Karpas-422 (cell line): ENCODE data around the gene CTTNBP2NL. TPM values are rescaled to one million over a fixed set of nuclear protein-coding genes. Genes with fewer than 3 reads are reported as not detected.

ENCODE experiments used
- DNase-seq: peaks from one replicate; pipeline ENCODE4 v3.0.0-alpha.2; 2015
- H2AFZ ChIP-seq: fragments of 200-600 bp; sonication (generic); 2 replicates; pipeline ENCODE4 v1.6.1; 2014; ENCODE audit warnings: antibody characterized with exemption, low read length, mixed read lengths
- H3K27ac ChIP-seq: fragments of 200-600 bp; sonication (generic); 2 replicates; pipeline ENCODE4 v1.5.1; 2014; ENCODE audit warnings: mild to moderate bottlenecking, low read length, moderate library complexity
- H3K27me3 ChIP-seq: fragments of 200-600 bp; sonication (generic); 2 replicates; pipeline ENCODE4 v1.6.1; 2014; ENCODE audit warnings: low read length, mixed read lengths
- H3K36me3 ChIP-seq: fragments of 200-600 bp; sonication (generic); 2 replicates; pipeline ENCODE4 v1.6.1; 2014; ENCODE audit warnings: low read length, mixed read lengths; ENCODE audit not compliant: insufficient read depth
- H3K4me1 ChIP-seq: fragments of 200-600 bp; sonication (generic); 2 replicates; pipeline ENCODE4 v1.6.1; 2014; ENCODE audit warnings: mild to moderate bottlenecking, low read length, mixed read lengths
- H3K4me2 ChIP-seq: fragments of 200-600 bp; sonication (generic); 2 replicates; pipeline ENCODE4 v1.6.1; 2014; ENCODE audit warnings: low read length, low read depth, mild to moderate bottlenecking; ENCODE audit not compliant: poor library complexity, severe bottlenecking
- H3K4me3 ChIP-seq: fragments of 200-600 bp; sonication (generic); 2 replicates; pipeline ENCODE4 v1.5.1; 2014; ENCODE audit warnings: mild to moderate bottlenecking, antibody characterized with exemption, low read length, mixed read lengths
- H3K79me2 ChIP-seq: fragments of 200-600 bp; sonication (generic); 2 replicates; pipeline ENCODE4 v1.6.1; 2014; ENCODE audit warnings: mild to moderate bottlenecking, low read length, mixed read lengths
- H3K9ac ChIP-seq: fragments of 200-600 bp; sonication (generic); 2 replicates; pipeline ENCODE4 v1.6.0; 2014; ENCODE audit warnings: low read length
- H3K9me2 ChIP-seq: fragments of 200-600 bp; sonication (generic), shearing (Covaris generic); replicated peaks from 2 replicates; pipeline ENCODE4 v1.6.0; 2014; ENCODE audit warnings: mild to moderate bottlenecking, low read length, moderate library complexity; ENCODE audit not compliant: insufficient read depth
- H3K9me3 ChIP-seq: fragments of 300-700, 200-600 bp; sonication (generic); 2 replicates; pipeline ENCODE4 v1.6.1; 2014; ENCODE audit warnings: low read length, mixed read lengths
- H4K20me1 ChIP-seq: fragments of 200-600 bp; sonication (generic); 2 replicates; pipeline ENCODE4 v1.6.1; 2014; ENCODE audit warnings: mild to moderate bottlenecking, antibody characterized with exemption, low read length, low read depth; ENCODE audit not compliant: insufficient read depth
- small RNA-seq: library from RNA; depleted of rRNA; stranded (forward); fragments of <200 nt; gene quantifications from one replicate; pipeline ENCODE3, GENCODE V24; 2014
- total RNA-seq: library from RNA; depleted of rRNA; stranded (reverse); fragments of >200 nt; shearing (Covaris generic); gene quantifications from 2 replicates; pipeline ENCODE4 v1.2.3, GENCODE V29; 2014; ENCODE audit warnings: low replicate concordance; rRNA removed

The CTTNBP2NL gene
- total RNA-seq, 1 experiment from 2014 or later, result not detected

DNA sequence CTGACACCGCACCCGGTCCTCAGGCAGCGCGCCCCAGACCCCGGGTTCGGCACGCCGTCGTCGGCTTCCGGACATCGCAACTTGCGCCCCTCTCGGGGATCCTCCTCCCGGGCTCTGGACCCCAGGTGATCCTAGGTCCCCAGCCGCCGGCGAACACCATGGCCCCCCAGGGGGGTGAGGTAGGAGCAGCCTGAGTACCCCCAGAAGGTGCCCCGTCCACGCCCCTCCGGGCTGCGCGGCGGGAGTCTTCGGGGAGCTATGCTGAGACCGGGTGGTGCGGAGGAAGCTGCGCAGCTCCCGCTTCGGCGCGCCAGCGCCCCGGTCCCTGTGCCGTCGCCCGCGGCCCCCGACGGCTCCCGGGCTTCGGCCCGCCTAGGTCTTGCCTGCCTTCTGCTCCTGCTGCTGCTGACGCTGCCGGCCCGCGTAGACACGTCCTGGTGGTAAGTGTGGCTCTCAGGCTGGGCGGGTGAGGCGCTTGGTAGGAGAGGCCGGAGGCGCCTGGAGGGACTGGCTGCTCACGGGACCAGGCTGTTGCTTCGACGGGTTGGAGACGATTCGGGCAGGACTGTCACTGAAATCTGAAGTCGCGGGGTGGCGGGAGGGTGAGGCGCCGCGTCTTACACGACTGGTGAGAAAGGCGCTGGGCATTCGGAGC lies 113.1 kb downstream of the CTTNBP2NL start:
- Histone ChIP-seq H3K9ac (no peak overlapping the region), H4K20me1 (no peaks in the 10 kb centered on the region), H3K79me2 (no peaks in the 10 kb centered on the region), H2AFZ (no peak overlapping the region), H3K27me3 (no peaks in the 10 kb centered on the region), H3K9me3 (no peaks in the 10 kb centered on the region), H3K36me3 (no peaks in the 10 kb centered on the region), H3K9me2 (no peaks in the 10 kb centered on the region), H3K27ac (no peak overlapping the region), H3K4me3 (no peak overlapping the region), H3K4me1 (no peaks in the 10 kb centered on the region), H3K4me2 (no peak overlapping the region)
- no peak for DNase-seq

DNA sequence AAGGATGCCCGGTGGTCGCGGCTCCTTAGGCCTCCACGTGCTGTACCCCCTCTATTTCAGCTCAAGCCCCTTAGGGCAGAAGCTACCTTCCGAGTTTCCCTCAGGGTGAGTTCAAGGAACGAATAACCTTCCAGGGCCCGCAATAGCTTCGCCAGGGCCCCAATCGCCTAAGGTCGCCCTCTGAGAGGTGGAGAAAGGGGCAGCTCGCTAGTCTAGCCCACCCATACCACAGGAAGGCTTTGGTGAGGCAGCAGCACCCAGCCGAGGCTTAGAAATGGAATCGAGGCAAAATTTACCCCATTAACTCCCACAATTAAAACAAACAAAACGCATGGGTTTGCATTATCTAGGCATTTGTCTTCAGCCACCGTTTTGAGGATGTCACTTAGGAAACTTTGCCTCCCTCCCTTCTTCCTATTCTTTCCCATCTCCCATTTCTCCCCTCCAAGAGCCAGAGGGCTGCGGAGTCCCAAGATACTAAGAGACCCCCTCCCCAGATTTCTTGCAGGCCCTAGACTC lies 113.7 kb downstream of the CTTNBP2NL start:
- no peaks in the 10 kb centered on the region for H3K9me3 ChIP-seq
- H3K9ac ChIP-seq, result no peak overlapping the region
- no peak overlapping the region for H3K27ac ChIP-seq
- no peaks in the 10 kb centered on the region for H3K27me3 ChIP-seq
- no peak overlapping the region for H2AFZ ChIP-seq
- H3K79me2 ChIP-seq, result no peaks in the 10 kb centered on the region
- H3K4me1 ChIP-seq, result no peaks in the 10 kb centered on the region
- no peaks in the 10 kb centered on the region for H3K36me3 ChIP-seq
- H3K4me2 ChIP-seq, result no peak overlapping the region
- H3K9me2 ChIP-seq, result no peaks in the 10 kb centered on the region
- no peak overlapping the region for H3K4me3 ChIP-seq
- no peak for DNase-seq
- no peaks in the 10 kb centered on the region for H4K20me1 ChIP-seq

- Histone ChIP-seq H3K36me3 (no peaks in the 10 kb centered on the region), H3K79me2 (no peaks in the 10 kb centered on the region), H3K9me3 (no peaks in the 10 kb centered on the region), H3K9ac (no peak overlapping the region), H3K27me3 (no peaks in the 10 kb centered on the region), H3K4me1 (no peaks in the 10 kb centered on the region), H4K20me1 (no peaks in the 10 kb centered on the region), H2AFZ (no peak overlapping the region), H3K27ac (no peak overlapping the region), H3K4me2 (no peak overlapping the region), H3K4me3 (no peak overlapping the region), H3K9me2 (no peaks in the 10 kb centered on the region)
- DNase-seq, result no peak
Observed at GRCh38 chr1:112510340-112510739, 114.3 kb downstream of the CTTNBP2NL start.

Small RNAs within 50 kb of the gene (small RNA-seq; reads per million reads assigned to genes)
- 0.20 reads per million for gene RF01210

Other genes starting within 250 kb of the CTTNBP2NL start
- not detected in 2 replicates for gene WNT2B, start 112.8 kb downstream of the CTTNBP2NL start, total RNA-seq
- 14.4 and 16.5 TPM in 2 replicates for gene ST7L, start 222.9 kb downstream of the CTTNBP2NL start, total RNA-seq
- 155 and 225 TPM in 2 replicates for gene CAPZA1, start 223.6 kb downstream of the CTTNBP2NL start, total RNA-seq